Suppressor macrophage treated with lipopolysaccharide for 1 hour (primary cell): ENCODE data around the gene SETD1A.

Source experiments
- DNase-seq, 3 donors: peaks; one replicate each; pipeline ENCODE4 v3.0.0-alpha.2; 2020 to 2022

SETD1A gene

GRCh38 chr16:31025339-31025738, 67.8 kb downstream of the SETD1A start:
- peak; percentile 74 to 82 (median 80) for DNase-seq

GRCh38 chr16:31029272-31029671, 71.7 kb downstream of the SETD1A start:
- no peak for DNase-seq

GRCh38 chr16:31031276-31031675, 73.7 kb downstream of the SETD1A start:
- DNase-seq: peak in 2 of 3 donors; percentile 53 to 65

GRCh38 chr16:31032736-31033708, 75.5 kb downstream of the SETD1A start, which contains the start of gene STX4:
Gene STX4, plus strand, starts transcription at chr16:31033558. Its CDS starts 248 bp downstream, at chr16:31033806.
- peak; percentile 99 to 100 (median 100) for DNase-seq

- DNase-seq: peak; percentile 90 to 95 (median 91)
These were observed 76.3 kb downstream of the SETD1A start for GRCh38 chr16:31033709-31034492.
